H1 (cell line): ENCODE measurements around the gene RPTN. TPM values are rescaled to one million over a fixed set of nuclear protein-coding genes. Genes with fewer than 3 reads are reported as not detected.

Experiments used
- ATF2 ChIP-seq: IDR thresholded peaks from 2 replicates; pipeline ENCODE4 v1.6.1; 2012; ENCODE audit warnings: low read length, inconsistent platforms
- CEBPB ChIP-seq: IDR thresholded peaks from 2 replicates; pipeline ENCODE4 v1.6.1; 2012; ENCODE audit warnings: low read depth, low read length
- CHD7 ChIP-seq: fragments of 300-600 bp; sonication (generic); IDR thresholded peaks from 2 replicates; pipeline ENCODE4 v1.7.1; 2012; ENCODE audit warnings: low read length, moderate library complexity, mild to moderate bottlenecking, inconsistent platforms; ENCODE audit not compliant: insufficient replicate concordance
- NANOG ChIP-seq: IDR thresholded peaks from 2 replicates; pipeline ENCODE4 v1.6.1; 2011; ENCODE audit warnings: low read length, low read depth, mild to moderate bottlenecking, inconsistent platforms; ENCODE audit not compliant: insufficient read depth, poor library complexity, severe bottlenecking
- PHF8 ChIP-seq: fragments of 200-600 bp; sonication (generic); conservative IDR thresholded peaks from 2 replicates; pipeline ENCODE4 v1.7.1; 2012; ENCODE audit warnings: low read depth, mild to moderate bottlenecking, inconsistent platforms, low read length, moderate library complexity
- RBBP5 ChIP-seq: IDR thresholded peaks from 2 replicates; pipeline ENCODE4 v1.7.1; 2012; ENCODE audit warnings: low read depth, mild to moderate bottlenecking, inconsistent platforms, low read length, moderate library complexity, borderline replicate concordance
- TEAD4 ChIP-seq: IDR thresholded peaks from 2 replicates; pipeline ENCODE4 v1.6.1; 2012; ENCODE audit warnings: low read depth, low read length, inconsistent platforms, mixed read lengths
- polyA plus RNA-seq, 7 experiments: library from polyadenylated mRNA; depleted of rRNA in 3 of 7; stranded (reverse) in 5 of 7; unstranded in 2 of 7; fragments of >200 nt in 5 of 7; fragments of 200-250 nt in 2 of 7; gene quantifications; 1 replicate in 5 of 7; 2 replicates in 1 of 7; 4 replicates in 1 of 7; pipeline versions ENCODE4 v1.2.1 to v1.2.3, GENCODE V29; 2011 to 2013; ENCODE audit warnings: missing spikeins in 2 of 7, mixed read lengths in 2 of 7
- total RNA-seq: library from RNA; stranded (reverse); fragmentation: NEBNext Ultra II Directional; extraction: Animal tissue kit (Norgen Biotek cat#: 25700); gene quantifications from 2 replicates; pipeline ENCODE4 v1.2.1, GENCODE V29; 2021

RPTN gene
- total and polyA plus RNA-seq, 2 of the 8 experiments (the other 6 are each of a cell fraction or from before 2014, with no cell fraction given): not detected

GRCh38 chr1:152182944-152183361, 23.9 kb upstream of the RPTN start (continued):
- no peak for TF ChIP-seq CHD7
- no peak for TF ChIP-seq ATF2
- no peak for TF ChIP-seq TEAD4
- no peak for TF ChIP-seq PHF8
- no peak for TF ChIP-seq CEBPB
- no peak for TF ChIP-seq RBBP5
- no peak for TF ChIP-seq NANOG
